ENCODE measurements around the gene SEPTIN3.

- TF ChIP-seq CTCF (conservative IDR thresholded peaks at IDR 0.05; ENCODE audit: low read depth, low read length) (no peak), EZH2 (IDR thresholded peaks at IDR 0.05; ENCODE audit: borderline replicate concordance, low read depth, low read length, poor library complexity, severe bottlenecking) (no peak)
Observed at GRCh38 chr22:42013385-42013784, 44.1 kb downstream of the SEPTIN3 start.

Data from A673 (cell line).